SK-N-SH (cell line): Measurements from ENCODE around the gene STAT2.

Source experiments
- CHD2 ChIP-seq: fragments of 150-350 bp; IDR thresholded peaks from 2 replicates; pipeline ENCODE4 v1.6.1; 2018; ENCODE audit warnings: low read length; ENCODE audit not compliant: partially characterized antibody
- CTCF ChIP-seq: fragments of 200-600 bp; sonication (generic); IDR thresholded peaks from 2 replicates; pipeline ENCODE4 v1.6.1; 2017; ENCODE audit warnings: antibody characterized with exemption, mild to moderate bottlenecking, moderate library complexity
- EP300 ChIP-seq, 2 experiments: IDR thresholded peaks; 2 replicates each; pipeline versions ENCODE4 v1.4.0 to v1.6.1; 2012; ENCODE audit warnings: borderline replicate concordance in 1 of 2, low read depth in 1 of 2, low read length in 1 of 2
- FOXJ3 ChIP-seq: sonication (generic); formaldehyde crosslinking; IDR thresholded peaks from 2 replicates; pipeline ENCODE4 v1.5.1; 2020; ENCODE audit warnings: mild to moderate bottlenecking, missing genetic modification reagents
- FOXM1 ChIP-seq: IDR thresholded peaks from 2 replicates; pipeline ENCODE4 v1.4.0; 2012; ENCODE audit warnings: low read depth, mild to moderate bottlenecking
- GABPA ChIP-seq: IDR thresholded peaks from 2 replicates; pipeline ENCODE4 v1.4.0; 2012; ENCODE audit warnings: low read depth, mild to moderate bottlenecking
- JUND ChIP-seq: IDR thresholded peaks from 2 replicates; pipeline ENCODE4 v1.4.0; 2012
- MAX ChIP-seq: IDR thresholded peaks from 2 replicates; pipeline ENCODE4 v1.4.0; 2012; ENCODE audit warnings: low read depth
- MXI1 ChIP-seq: IDR thresholded peaks from 2 replicates; pipeline ENCODE4 v1.6.1; 2012; ENCODE audit warnings: mild to moderate bottlenecking, low read depth, low read length, improper control_type of control experiment
- POLR2AphosphoS5 ChIP-seq: IDR thresholded peaks from 2 replicates; pipeline ENCODE4 v1.6.1; 2012; ENCODE audit warnings: low read depth, low read length
- RCOR1 ChIP-seq: fragments of 150-350 bp; IDR thresholded peaks from 2 replicates; pipeline ENCODE4 v1.6.1; 2017; ENCODE audit warnings: antibody characterized with exemption, low read length
- TAF1 ChIP-seq: IDR thresholded peaks from 2 replicates; pipeline ENCODE4 v1.6.1; 2012; ENCODE audit warnings: low read depth, mild to moderate bottlenecking, low read length, moderate library complexity, borderline replicate concordance
- TEAD4 ChIP-seq: IDR thresholded peaks from 2 replicates; pipeline ENCODE4 v1.4.0; 2012; ENCODE audit warnings: mild to moderate bottlenecking, borderline replicate concordance; ENCODE audit not compliant: insufficient read depth
- TF ChIP-seq, protein P1 (sequence below): IDR thresholded peaks from 2 replicates; pipeline ENCODE4 v1.4.0; 2012; ENCODE audit warnings: low read depth, borderline replicate concordance

GRCh38 chr12:56408799-56409417 lies 49.0 kb upstream of the STAT2 start:
- TF ChIP-seq JUND (no peak), TEAD4 (no peak), CHD2 (no peak), GABPA (no peak), MXI1 (no peak), FOXJ3 (CRISPR knock-in tag) (no peak), EP300 (IDR thresholded peaks at IDR 0.05; ENCODE audit: borderline replicate concordance in 1 of 2, low read depth in 1 of 2, low read length in 1 of 2) (no peak), CTCF (no peak), FOXM1 (no peak), TAF1 (no peak), POLR2AphosphoS5 (no peak), RCOR1 (no peak), MAX (no peak)
- TF ChIP-seq, protein P1, sequence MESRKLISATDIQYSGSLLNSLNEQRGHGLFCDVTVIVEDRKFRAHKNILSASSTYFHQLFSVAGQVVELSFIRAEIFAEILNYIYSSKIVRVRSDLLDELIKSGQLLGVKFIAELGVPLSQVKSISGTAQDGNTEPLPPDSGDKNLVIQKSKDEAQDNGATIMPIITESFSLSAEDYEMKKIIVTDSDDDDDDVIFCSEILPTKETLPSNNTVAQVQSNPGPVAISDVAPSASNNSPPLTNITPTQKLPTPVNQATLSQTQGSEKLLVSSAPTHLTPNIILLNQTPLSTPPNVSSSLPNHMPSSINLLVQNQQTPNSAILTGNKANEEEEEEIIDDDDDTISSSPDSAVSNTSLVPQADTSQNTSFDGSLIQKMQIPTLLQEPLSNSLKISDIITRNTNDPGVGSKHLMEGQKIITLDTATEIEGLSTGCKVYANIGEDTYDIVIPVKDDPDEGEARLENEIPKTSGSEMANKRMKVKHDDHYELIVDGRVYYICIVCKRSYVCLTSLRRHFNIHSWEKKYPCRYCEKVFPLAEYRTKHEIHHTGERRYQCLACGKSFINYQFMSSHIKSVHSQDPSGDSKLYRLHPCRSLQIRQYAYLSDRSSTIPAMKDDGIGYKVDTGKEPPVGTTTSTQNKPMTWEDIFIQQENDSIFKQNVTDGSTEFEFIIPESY: no peak
